ENCODE results near the gene CEP170B.
A peak's percentile ranks its signal among the peaks of the same experiment; 100 is the strongest.
"Not testable (repeated sequence)": the region's sequence is repeated elsewhere in the genome, so short reads cannot be mapped to it uniquely, and the experiment has no call there.

Gene CEP170B

DNA sequence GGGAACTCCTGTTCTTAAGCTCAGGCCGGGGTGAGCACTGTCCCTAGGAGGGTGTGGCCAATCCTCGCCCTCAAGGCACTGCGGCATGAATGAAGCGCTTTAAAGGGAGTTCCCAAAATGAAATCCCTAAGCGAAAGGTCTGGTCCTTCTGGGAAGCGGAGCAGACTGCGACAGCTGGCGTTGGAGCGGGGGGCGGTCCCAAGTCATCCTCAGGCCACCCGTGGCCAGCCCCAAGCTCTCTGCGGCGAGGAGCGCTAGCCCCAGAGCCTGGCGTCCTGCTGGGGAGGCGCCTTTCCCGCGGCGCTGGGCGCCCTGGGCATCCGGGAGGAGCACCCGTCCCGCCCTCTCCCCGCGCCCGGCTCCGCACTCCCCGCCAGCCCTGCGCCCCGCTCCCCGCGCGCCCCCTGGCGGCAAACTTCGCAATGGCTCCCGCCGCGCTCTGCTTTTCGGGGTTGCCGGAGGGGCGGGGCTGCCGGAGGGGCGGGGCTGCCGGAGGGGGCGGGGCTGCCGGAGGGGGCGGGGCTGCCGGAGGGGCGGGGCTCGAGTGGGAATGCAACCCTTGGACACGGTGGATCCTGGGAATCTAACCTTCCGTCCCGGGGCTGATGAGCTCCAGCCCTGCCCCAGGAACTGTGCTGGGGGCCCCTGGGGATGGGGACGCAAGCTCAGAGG, 38.7 kb upstream of the CEP170B start:
- peak; percentile 99 for DNase-seq

DNA sequence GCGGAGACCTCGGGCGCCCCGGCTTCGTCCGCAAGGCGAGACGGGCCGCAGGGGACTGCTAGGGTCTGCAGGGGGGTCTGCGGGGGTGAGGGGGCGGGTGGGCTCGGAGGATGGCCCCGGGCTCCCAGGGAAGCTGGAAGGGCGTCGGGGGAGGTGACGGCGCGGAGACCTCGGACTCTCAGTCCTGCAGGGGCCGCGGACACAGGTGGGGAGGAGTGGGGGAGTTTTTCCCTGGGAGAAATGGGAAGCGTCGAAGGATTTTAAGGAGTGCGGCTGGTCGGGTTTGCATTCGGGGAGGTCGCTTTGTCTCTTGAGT, 38.2 kb upstream of the CEP170B start:
- H3K4me3 Mint-ChIP-seq, result peak overlapping the region; percentile 85
- TF ChIP-seq, protein P1, sequence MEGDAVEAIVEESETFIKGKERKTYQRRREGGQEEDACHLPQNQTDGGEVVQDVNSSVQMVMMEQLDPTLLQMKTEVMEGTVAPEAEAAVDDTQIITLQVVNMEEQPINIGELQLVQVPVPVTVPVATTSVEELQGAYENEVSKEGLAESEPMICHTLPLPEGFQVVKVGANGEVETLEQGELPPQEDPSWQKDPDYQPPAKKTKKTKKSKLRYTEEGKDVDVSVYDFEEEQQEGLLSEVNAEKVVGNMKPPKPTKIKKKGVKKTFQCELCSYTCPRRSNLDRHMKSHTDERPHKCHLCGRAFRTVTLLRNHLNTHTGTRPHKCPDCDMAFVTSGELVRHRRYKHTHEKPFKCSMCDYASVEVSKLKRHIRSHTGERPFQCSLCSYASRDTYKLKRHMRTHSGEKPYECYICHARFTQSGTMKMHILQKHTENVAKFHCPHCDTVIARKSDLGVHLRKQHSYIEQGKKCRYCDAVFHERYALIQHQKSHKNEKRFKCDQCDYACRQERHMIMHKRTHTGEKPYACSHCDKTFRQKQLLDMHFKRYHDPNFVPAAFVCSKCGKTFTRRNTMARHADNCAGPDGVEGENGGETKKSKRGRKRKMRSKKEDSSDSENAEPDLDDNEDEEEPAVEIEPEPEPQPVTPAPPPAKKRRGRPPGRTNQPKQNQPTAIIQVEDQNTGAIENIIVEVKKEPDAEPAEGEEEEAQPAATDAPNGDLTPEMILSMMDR (IDR thresholded peaks at IDR 0.05), result no peak
- peaks cover 8% of the 10 kb centered on the region for H3K36me3 Mint-ChIP-seq (ENCODE audit: low read depth)
- H3K4me1 Mint-ChIP-seq, result peaks cover 28% of the 10 kb centered on the region
- peaks cover 15% of the 10 kb centered on the region for H3K9me3 Mint-ChIP-seq
- peaks cover 36% of the 10 kb centered on the region for H3K27me3 Mint-ChIP-seq (ENCODE audit: low read depth, poor library complexity)
- no peak for DNase-seq
- H3K27ac Mint-ChIP-seq, result no peak overlapping the region

More for the DNA sequence above, 38.7 kb upstream of the CEP170B start:
- peaks cover 33% of the 10 kb centered on the region for H3K4me1 Mint-ChIP-seq
- peaks cover 8% of the 10 kb centered on the region for H3K36me3 Mint-ChIP-seq (ENCODE audit: low read depth)
- H3K4me3 Mint-ChIP-seq, result peak overlapping the region; percentile 87
- TF ChIP-seq, protein P1 (IDR thresholded peaks at IDR 0.05), result peak; percentile 73
- H3K9me3 Mint-ChIP-seq, result peaks cover 15% of the 10 kb centered on the region
- H3K27me3 Mint-ChIP-seq (ENCODE audit: low read depth, poor library complexity), result peaks cover 32% of the 10 kb centered on the region
- H3K27ac Mint-ChIP-seq, result no peak overlapping the region

- peaks cover 26% of the 10 kb centered on the region for H3K4me1 Mint-ChIP-seq
- H3K36me3 Mint-ChIP-seq (ENCODE audit: low read depth), result peaks cover 8% of the 10 kb centered on the region
- peak; percentile 73 for DNase-seq
- H3K27ac Mint-ChIP-seq, result no peak overlapping the region
- peak overlapping the region; percentile 85 for H3K4me3 Mint-ChIP-seq
- TF ChIP-seq, protein P1 (IDR thresholded peaks at IDR 0.05), result peak; percentile 57
- peaks cover 15% of the 10 kb centered on the region for H3K9me3 Mint-ChIP-seq
- H3K27me3 Mint-ChIP-seq (ENCODE audit: low read depth, poor library complexity), result peaks cover 42% of the 10 kb centered on the region
Measured at GRCh38 chr14:104827177-104828055, 37.7 kb upstream of the CEP170B start.

DNA sequence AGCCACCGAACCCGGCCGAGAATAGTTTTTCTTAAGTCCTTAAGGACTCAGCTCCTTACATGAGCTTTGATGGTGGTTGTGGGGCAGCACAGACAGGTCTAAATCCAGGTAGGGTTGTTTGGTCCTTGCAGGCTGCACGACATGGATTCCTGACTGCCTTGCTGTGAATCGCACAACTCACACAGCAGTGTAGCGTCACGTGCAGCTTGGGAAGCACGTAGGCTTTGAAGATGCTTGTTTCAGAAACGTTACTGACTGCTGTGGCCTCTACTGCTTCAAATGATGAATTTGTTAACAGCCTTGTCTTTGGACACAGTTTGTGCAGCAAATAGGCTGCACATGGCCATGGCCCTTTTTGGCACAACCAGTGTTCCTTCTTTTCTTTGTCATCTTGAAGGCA, 34.3 kb upstream of the CEP170B start:
- Mint-ChIP-seq H3K36me3 (ENCODE audit: low read depth) (no peaks in the 10 kb centered on the region), H3K4me1 (peaks cover 13% of the 10 kb centered on the region), H3K27me3 (ENCODE audit: low read depth, poor library complexity) (peaks cover 25% of the 10 kb centered on the region), H3K4me3 (no peak overlapping the region), H3K27ac (no peak overlapping the region), H3K9me3 (peaks cover 7% of the 10 kb centered on the region)
- no peak for DNase-seq
- TF ChIP-seq, protein P1 (IDR thresholded peaks at IDR 0.05), result no peak

DNA sequence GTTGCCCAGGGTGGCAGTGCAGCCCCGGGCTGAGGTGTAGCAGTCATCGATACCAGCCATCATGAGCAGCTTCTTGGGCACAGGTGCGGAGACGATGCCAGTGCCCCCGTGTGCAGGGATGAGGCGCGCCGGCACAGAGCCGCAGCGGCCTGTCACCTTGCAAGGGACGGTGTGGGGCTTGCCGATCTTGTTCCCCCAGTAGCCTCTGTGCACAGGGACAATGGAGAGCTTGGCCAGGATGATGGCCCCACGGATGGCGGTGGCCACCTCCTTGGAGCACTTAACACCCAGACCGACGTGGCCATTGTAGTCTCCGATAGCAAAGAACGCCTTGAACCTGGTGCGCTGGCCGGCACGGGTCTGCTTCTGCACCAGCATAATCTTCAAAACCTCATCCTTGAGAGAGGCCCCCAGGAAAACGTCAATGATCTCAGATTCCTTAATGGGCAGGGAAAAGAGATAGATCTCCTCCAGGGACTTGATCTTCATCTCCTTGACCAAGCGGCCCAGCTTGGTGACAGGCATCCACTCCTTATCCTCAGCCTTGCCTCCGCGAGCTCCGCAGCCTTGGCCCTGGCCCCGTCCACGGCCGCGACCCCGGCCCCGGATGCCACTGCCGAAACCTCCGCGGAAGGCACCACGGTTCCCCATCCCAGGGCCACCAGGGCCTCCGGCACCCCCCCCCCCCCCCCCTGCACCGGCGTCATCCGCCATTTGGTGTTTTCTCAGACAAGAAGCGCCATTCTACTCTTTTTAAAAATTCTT, 28.7 kb upstream of the CEP170B start:
- not testable (repeated sequence) for DNase-seq; H3K4me1 Mint-ChIP-seq; H3K4me3 Mint-ChIP-seq; H3K27ac Mint-ChIP-seq; H3K36me3 Mint-ChIP-seq (ENCODE audit: low read depth)
- peaks cover 41% of the 10 kb centered on the region for H3K9me3 Mint-ChIP-seq
- peaks cover 53% of the 10 kb centered on the region for H3K27me3 Mint-ChIP-seq (ENCODE audit: low read depth, poor library complexity)

DNA sequence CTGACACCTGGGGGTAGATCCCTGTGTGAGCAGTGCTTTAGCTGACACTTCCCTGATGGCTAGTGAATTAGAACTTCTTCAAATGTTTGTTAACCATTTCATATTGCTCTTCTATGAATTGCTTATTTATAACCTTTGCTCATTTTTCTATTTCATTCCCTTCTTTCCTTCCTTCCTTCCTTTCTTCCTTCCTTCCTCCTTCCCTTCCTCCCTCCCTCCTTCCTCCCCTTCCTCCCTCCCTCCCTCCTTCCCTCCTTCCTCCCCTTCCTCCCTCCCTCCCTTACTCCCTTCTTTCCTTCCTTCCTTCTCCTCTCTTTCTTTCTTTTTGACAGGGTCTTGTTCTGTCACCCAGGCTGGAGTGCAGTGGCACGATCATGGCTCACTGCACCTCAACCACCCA, 23.3 kb upstream of the CEP170B start:
- no peak overlapping the region for H3K27ac Mint-ChIP-seq
- no peaks in the 10 kb centered on the region for H3K36me3 Mint-ChIP-seq (ENCODE audit: low read depth)
- H3K4me1 Mint-ChIP-seq, result peaks cover 12% of the 10 kb centered on the region
- H3K4me3 Mint-ChIP-seq, result no peak overlapping the region
- TF ChIP-seq, protein P1 (IDR thresholded peaks at IDR 0.05), result no peak
- peaks cover 35% of the 10 kb centered on the region for H3K9me3 Mint-ChIP-seq
- DNase-seq, result no peak
- H3K27me3 Mint-ChIP-seq (ENCODE audit: low read depth, poor library complexity), result peaks cover 88% of the 10 kb centered on the region

Data from nephron progenitor cell (in vitro differentiated cells).